ENCODE data around the gene PLEK2. TPM values are rescaled to one million over a fixed set of nuclear protein-coding genes. Genes with fewer than 3 reads are reported as not detected.

The PLEK2 gene
- total and polyA plus RNA-seq, 2 of the 13 experiments (the other 11 are each of a cell fraction or from before 2014, with no cell fraction given): 0.26 to 1.5 TPM

DNA sequence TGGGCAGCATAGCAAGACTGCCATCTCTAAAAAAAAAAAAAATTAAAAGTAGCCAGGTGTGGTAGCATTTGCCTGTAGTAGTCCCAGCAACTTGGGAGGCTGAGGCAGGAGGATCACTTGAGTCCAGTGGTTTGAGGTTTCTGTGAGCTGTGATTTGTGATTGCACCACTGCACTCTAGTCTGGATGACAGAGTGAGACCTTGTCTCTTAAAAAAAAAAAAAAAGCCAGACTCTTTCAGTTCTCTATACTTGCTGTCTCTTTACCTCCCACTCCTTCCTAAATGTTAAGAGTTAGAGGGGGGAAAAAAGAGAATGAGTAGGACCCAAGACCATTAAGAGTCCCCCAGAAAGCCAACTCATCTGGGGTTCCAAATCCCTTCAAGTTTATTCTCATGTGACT, 34.0 kb downstream of the PLEK2 start:
- in situ Hi-C loops (cut with HindIII; ENCODE audit: extremely low pct_ligation_motif_present, low pct_unique_long_range_greater_than_20kb) (no loop called here), intact Hi-C loops (cut with micrococcal nuclease; ENCODE audit: unreplicated experiment) (no loop called here)
- Histone ChIP-seq H3K4me1 (ENCODE audit: insufficient read depth, low read length) (no peaks in the 10 kb centered on the region), H3K36me3 (replicated peaks in 1 of 2; ENCODE audit: control insufficient read depth in 1 of 2, insufficient read depth in 2 of 2, low read length in 2 of 2) (peaks cover 18 to 82% of the 10 kb centered on the region in 2 experiments), H3K9ac (ENCODE audit: insufficient read depth, low read depth, low read length) (no peak overlapping the region), H4K20me1 (ENCODE audit: insufficient read depth, low read length) (no peaks in the 10 kb centered on the region), H3K27ac (ENCODE audit: extremely low read length, insufficient read depth, low read length) (no peak overlapping the region), H2AFZ (ENCODE audit: low read length) (no peak overlapping the region), H3K79me2 (ENCODE audit: insufficient read depth, low read length) (no peaks in the 10 kb centered on the region), H3K27me3 (ENCODE audit: control insufficient read depth in 1 of 2, insufficient read depth in 2 of 2, low read length in 2 of 2) (no peaks in the 10 kb centered on the region), H3K9me3 (ENCODE audit: low read length) (no peaks in the 10 kb centered on the region), H3K4me2 (ENCODE audit: low read depth, low read length) (no peak overlapping the region), H3K4me3 (replicated peaks in 1 of 3; ENCODE audit: insufficient read depth in 1 of 3, low read depth in 2 of 3, low read length in 3 of 3) (no peak overlapping the region)
- DNase-seq (ENCODE audit: low spot score): no peak
- ChIA-PET POLR2A (interaction anchor here (1.0 kb wide), 1 partner anchor 18 kb away, joined by 3 read pairs; the partner anchor contains the start of genes ATP6V1D and EIF2S1), CTCF (ENCODE audit: low intra/inter-chr PET ratio, low total read pairs) (no interaction called here)
- TF ChIP-seq ZNF709 (CRISPR knock-in tag; IDR thresholded peaks at IDR 0.05) (no peak), FOXM1 (CRISPR knock-in tag; IDR thresholded peaks at IDR 0.05) (no peak), ETV5 (CRISPR knock-in tag; IDR thresholded peaks at IDR 0.05; ENCODE audit: borderline replicate concordance) (no peak), NFRKB (IDR thresholded peaks at IDR 0.05) (no peak), MTA3 (CRISPR knock-in tag; IDR thresholded peaks at IDR 0.05) (no peak), MED8 (CRISPR knock-in tag; IDR thresholded peaks at IDR 0.05; ENCODE audit: insufficient replicate concordance) (no peak), TOPORS (CRISPR knock-in tag; IDR thresholded peaks at IDR 0.05) (no peak), HNF4G (IDR thresholded peaks at IDR 0.05; ENCODE audit: borderline replicate concordance, low read depth, low read length) (no peak), HNF4G (CRISPR knock-in tag; IDR thresholded peaks at IDR 0.05; ENCODE audit: borderline replicate concordance, low read depth) (no peak), ERF (CRISPR knock-in tag; IDR thresholded peaks at IDR 0.05) (no peak), ZNF232 (CRISPR knock-in tag; IDR thresholded peaks at IDR 0.05; ENCODE audit: borderline replicate concordance) (no peak), MBNL3 (CRISPR knock-in tag; conservative IDR thresholded peaks at IDR 0.05) (no peak), ZNF256 (CRISPR knock-in tag; conservative IDR thresholded peaks at IDR 0.05) (no peak), ZNF136 (CRISPR knock-in tag; IDR thresholded peaks at IDR 0.05; ENCODE audit: low read depth) (no peak), ZZZ3 (CRISPR knock-in tag; IDR thresholded peaks at IDR 0.05; ENCODE audit: borderline replicate concordance) (no peak), PAXIP1 (CRISPR knock-in tag; conservative IDR thresholded peaks at IDR 0.05) (no peak), SAP130 (CRISPR knock-in tag; IDR thresholded peaks at IDR 0.05; ENCODE audit: low read depth) (no peak), SIX1 (CRISPR knock-in tag; IDR thresholded peaks at IDR 0.05; ENCODE audit: borderline replicate concordance) (no peak), ZBTB8A (CRISPR knock-in tag; IDR thresholded peaks at IDR 0.05; ENCODE audit: borderline replicate concordance, low read depth) (no peak)
- TF ChIP-seq, protein P1, sequence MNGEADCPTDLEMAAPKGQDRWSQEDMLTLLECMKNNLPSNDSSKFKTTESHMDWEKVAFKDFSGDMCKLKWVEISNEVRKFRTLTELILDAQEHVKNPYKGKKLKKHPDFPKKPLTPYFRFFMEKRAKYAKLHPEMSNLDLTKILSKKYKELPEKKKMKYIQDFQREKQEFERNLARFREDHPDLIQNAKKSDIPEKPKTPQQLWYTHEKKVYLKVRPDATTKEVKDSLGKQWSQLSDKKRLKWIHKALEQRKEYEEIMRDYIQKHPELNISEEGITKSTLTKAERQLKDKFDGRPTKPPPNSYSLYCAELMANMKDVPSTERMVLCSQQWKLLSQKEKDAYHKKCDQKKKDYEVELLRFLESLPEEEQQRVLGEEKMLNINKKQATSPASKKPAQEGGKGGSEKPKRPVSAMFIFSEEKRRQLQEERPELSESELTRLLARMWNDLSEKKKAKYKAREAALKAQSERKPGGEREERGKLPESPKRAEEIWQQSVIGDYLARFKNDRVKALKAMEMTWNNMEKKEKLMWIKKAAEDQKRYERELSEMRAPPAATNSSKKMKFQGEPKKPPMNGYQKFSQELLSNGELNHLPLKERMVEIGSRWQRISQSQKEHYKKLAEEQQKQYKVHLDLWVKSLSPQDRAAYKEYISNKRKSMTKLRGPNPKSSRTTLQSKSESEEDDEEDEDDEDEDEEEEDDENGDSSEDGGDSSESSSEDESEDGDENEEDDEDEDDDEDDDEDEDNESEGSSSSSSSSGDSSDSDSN (CRISPR knock-in tag; IDR thresholded peaks at IDR 0.05): no peak
- FAIRE-seq: no peak
- no peak for ATAC-seq
- BruUV-seq (replicated peaks): no TSS peak
